ENCODE results near the gene FUT2.

- TF ChIP-seq, protein P1, sequence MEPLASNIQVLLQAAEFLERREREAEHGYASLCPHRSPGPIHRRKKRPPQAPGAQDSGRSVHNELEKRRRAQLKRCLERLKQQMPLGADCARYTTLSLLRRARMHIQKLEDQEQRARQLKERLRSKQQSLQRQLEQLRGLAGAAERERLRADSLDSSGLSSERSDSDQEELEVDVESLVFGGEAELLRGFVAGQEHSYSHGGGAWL (CRISPR knock-in tag; IDR thresholded peaks at IDR 0.05) = no peak
- no peak for TF ChIP-seq SRF (IDR thresholded peaks at IDR 0.05; ENCODE audit: low read depth, low read length)
Observed at GRCh38 chr19:48741129-48741999, 45.6 kb downstream of the FUT2 start.
